ENCODE measurements around the gene TSGA10.
"Not testable (repeated sequence)": the region's sequence is repeated elsewhere in the genome, so short reads cannot be mapped to it uniquely, and the experiment has no call there.

The TSGA10 gene

DNA sequence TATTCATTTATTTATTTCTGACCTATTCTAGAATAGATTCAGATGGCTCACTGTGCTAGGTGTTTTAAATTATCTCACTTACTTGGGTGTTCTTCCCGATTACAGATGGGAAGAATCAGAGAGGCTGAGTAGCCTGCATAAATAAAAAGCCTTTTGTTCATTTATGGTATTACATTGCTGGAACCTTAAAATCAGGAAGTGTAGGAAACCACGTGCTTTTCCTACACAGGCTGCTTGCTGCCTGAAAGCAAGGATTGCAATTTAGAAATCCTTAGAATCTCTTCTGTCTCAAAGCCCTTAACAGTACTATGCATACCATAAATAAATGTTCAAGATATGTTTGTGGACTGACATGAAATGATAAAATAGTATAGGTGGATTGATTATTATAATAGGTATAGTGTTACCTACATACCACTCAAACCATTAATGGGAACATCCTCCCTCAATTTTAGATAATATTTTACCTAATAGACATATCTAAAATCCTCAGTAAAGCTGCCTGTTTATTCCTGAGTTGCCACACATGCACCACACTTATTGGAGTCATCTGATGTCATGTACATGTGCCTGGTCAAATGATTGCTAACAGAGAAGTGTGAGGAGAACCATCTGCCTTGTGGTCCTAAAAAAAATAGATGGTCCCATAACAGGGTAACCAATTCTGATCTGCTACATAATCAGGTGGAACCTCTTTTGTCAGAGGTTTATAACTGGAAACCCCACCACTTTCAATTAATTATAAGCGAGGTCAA lies 86.7 kb downstream of the TSGA10 start:
- no peak for DNase-seq

DNA sequence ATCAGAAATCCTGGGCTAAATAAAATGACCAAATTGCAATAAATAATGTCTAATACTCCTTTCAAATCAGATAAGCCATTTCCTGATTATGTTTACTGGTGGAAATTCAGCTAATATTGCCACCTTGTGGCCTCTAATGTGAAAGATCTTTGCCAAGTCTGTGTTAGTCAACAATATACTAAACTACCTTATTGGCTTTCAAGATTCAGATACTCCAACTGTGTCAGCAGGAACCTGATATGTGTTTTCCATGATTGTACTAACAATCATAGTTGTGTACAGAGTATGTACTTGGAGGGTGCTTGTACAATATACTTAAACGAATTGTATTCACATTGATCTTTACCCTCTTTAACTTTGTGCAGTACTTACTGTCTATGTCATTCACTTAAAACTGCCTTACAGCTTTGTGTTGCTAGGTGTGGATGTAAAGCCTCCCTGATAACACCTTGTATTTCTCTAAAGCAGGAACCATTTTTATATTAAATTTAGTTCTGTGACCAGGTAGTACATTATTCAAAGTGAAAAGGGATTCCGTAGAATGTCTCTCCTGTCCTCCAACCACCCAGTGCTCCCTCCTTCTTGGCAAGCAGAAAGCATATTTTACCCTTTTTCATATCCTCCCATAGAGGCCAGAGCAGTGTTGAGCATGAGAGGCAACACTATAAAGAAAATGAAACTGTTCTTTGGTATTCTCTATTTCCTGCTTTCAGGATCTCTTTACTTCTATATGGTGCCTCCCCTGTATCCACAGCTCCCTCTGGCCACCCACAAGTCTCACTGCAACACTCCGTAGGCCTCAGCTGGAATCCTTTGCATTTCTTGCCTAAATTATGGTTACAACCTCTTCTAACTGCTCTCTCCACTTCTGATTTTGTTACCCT lies 88.4 kb downstream of the TSGA10 start:
- peak in 1 of 2 experiments; percentile 7 for DNase-seq

DNA sequence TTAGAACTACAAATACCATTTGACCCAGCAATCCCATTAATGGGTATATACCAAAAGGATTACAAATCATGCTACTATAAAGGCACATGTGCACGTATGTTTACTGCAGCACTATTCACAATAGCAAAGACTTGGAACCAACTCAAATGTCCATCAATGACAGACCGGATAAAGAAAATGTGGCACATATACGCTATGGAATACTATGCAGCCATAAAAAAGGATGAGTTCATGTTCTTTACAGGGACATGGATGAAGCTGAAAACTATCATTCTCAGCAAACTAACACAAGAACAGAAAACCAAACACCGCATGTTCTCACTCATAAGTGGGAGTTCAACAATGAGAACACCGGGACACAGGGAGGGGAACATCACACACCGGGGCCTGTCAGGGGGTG lies 105.6 kb downstream of the TSGA10 start:
- DNase-seq = not testable (repeated sequence)

DNA sequence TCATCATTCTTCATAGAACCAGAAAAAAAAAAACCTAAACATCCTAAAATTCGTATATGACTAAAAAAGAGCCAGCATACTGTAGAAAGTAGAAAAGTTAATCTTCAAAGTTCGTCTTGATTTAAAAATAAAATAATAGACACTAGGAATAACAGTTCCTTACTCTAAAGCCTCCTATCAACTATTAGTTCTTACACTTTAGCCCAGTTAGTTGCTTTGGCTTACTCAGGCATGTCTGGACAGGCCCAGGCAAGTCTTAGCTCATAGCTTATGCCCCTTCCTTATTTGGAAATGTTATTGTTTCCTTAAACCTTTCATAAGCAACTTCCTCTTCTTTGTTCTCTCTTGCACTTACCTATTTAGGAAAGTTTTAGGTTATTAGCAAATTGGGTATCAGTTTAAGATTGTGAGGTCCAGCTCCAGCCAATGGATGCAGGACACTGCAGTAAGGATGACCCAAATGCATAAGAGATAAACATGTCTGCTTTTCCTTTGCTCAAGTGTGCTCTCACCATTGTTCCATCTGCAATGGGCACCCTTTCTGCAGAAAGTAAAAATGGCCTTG lies 113.9 kb downstream of the TSGA10 start:
- not testable (repeated sequence) for DNase-seq

DNA sequence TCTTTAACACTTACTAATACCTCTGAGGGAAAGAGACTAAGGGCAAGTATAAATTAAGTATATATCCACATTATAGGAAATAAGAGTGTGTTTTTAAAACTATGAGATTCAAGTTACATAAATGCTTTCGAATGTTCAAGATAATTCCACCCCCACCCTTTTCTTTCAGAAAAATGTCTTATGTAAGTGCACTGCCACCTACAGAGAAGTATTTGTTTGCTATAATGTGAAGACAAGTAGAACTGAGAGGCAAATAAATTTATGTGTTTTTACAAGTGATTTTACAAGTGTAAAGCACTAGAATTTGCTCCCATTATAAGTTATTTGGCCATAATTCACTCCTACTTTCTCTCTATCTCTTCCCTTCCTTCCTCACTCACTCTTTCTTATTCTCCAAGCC lies 118.8 kb downstream of the TSGA10 start:
- DNase-seq = no peak

DNA sequence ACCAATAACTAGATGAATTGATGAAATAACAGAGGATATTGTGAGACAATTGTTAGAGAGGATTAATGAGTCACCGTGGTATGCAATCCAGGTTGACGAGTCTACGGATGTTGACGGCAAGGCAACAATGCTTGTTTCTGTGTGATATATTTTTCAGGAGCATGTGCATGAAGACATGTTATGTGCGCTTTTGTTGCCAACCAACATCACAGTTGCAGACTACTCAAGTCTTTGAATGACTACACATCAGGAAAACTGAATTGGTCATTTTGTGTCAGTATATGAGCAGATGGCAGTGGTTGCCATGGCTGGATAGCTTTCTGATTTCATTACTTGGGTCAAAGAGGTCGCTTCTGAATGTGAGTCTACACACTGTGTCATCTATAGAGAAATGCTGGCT lies 122.0 kb downstream of the TSGA10 start:
- no peak for DNase-seq

DNA sequence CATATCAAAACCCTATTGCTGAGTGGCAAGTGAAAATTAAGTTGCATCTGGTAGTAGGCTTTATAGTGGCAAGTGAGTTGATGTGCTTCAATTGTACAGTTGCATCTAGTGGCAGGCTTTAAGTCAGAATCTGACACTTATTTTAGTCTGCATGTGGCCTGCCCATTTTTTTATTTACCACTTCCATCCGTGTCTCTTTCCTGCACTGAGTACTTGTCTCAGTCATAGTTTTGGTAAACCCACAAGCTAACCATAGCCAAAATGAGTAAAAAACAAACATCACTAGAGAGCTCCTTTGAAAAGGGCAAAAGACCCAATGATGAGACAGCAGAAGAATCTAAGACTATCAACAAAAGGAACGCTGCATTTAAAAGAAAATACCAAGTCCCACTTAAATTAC lies 122.7 kb downstream of the TSGA10 start:
- DNase-seq = no peak

DNA sequence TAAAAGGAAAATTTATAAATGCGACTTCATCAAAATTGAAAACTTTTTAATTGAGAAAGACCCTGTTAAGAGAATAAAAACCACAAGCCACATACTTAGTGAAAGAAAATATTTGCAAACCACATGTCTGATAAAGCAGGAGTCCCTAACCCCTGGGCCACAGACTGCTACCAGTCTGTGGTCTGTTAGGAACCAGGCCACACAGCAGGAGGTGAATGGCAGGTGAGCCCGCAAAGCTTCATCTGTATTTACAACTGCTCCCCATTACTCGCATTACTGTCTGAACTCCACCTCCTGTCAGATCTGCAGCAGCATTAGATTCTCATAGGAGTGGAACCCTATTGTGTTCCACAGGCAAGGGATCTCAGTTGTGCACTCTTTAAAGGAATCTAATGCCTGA lies 123.3 kb downstream of the TSGA10 start:
- no peak for DNase-seq

DNA sequence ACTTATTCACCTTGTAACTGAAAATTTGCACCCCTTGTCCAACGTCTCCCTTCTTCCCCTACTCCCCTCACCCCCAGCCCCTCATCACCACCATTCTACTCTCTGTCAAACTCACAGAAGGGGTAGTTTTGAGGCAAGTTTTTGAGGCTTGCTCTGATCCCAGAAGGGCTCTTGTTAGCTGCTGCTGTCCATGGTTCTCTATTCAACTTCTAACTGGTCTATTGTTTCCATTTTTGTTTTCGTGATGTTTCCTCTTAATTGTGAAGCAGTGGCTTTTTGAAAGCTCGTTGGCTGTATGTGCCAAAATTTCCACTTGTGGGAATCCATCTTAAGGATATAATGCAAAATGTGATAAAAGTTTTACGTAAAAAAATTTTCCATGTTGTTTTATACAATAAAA lies 126.2 kb downstream of the TSGA10 start:
- DNase-seq = no peak

DNA sequence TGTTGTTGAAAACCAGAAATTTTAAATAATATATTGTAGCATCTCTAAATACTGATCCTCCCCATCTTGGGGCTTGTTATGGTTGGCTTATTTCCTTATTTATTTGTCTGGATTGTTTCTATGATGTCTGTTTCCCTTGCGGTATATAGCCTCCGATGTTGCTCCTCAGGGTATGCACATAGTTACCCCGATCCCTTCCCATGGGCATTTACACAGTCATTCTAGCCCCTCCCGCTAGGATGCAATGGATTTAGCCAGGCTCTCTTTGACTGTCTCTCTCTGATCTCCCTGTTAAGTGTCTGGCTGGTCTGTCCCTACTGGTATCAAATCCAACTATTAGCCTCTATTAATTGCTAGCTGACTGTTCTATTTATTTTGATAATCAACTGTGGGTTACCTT lies 126.9 kb downstream of the TSGA10 start:
- no peak for DNase-seq

DNA sequence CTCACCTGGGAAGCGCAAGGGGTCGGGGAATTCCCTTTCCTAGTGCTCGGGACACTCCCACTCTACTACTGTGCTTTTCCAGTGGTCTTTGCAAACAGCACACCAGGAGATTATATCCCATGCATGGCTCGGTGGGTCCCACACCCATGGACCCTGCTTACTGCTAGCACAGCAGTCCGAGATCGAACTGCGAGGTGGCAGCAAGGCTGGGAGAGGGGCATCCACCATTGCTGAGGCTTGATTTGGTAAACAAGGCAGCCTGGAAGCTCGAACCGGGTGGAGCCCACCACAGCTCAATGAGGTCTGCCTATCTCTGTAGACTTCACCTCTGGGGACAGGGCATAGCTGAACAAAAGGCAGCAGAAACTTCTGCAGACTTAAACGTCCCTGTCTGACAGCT lies 154.0 kb downstream of the TSGA10 start:
- DNase-seq = no peak

DNA sequence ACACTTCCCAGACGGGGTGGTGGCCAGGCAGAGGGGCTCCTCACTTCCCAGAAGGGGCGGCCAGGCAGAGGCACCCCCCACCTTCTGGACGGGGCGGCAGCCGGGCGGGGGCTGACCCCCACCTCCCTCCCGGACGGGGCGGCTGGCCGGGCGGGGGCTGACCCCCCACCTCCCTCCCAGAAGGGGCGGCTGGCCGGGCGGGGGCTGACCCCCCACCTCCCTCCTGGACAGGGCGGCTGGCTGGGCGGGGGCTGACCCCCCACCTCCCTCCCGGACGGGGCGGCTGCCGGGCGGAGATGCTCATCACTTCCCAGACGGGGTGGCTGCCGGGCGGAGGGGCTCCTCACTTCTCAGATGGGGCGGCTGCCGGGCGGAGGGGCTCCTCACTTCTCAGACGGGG lies 166.0 kb downstream of the TSGA10 start:
- not testable (repeated sequence) for DNase-seq

DNA sequence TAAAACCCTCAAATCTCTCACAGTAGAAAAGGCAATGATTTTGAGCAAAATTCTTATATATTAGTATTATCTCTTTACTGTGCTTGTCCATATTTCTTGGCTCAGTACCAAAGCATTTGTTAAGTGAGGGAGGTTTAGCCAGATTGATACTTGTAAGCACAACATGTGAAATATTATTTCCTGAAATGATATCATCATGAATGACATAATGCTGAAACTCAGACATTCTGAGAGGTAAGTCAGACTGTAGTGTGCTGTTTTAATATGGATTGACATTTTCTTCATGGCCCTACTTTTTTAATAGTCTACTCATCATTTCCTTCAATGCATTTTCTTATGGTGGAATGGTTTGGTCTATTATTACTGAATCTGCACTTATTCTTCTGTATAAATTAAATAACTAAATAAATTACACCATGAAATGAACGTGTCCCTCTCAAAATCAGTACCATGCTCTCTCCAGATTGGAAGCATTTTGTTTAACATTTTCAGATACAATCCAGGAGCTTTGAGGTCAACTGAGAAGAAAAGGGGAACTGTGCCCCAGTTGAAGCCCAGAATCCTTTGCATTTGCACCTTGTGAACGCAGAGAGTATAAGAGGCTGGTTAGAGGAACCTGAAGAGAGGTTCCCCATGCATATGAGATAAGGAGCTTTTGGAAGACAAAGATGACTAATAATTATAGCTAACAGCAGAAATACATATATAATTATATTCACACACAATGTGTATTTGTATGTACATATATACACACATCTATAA lies 168.7 kb downstream of the TSGA10 start:
- DNase-seq = no peak

DNA sequence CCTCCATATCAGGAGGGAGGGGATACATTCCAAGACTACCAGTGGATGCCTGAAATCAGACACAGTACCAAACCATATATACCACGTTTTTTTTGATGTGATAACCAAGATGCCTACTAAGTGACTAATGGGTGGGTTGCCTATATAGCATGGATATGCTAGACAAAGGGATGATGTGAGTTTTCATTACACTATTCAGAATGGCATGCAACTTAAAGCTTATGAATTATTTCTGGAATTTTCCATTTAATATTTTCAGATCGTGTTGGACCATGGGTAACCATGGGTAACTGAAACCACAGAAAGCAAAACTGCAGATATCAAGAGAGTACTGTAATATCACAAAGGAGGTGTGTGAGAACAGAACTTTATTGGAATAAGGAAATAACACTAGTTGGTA lies 179.1 kb downstream of the TSGA10 start:
- no peak for DNase-seq

DNA sequence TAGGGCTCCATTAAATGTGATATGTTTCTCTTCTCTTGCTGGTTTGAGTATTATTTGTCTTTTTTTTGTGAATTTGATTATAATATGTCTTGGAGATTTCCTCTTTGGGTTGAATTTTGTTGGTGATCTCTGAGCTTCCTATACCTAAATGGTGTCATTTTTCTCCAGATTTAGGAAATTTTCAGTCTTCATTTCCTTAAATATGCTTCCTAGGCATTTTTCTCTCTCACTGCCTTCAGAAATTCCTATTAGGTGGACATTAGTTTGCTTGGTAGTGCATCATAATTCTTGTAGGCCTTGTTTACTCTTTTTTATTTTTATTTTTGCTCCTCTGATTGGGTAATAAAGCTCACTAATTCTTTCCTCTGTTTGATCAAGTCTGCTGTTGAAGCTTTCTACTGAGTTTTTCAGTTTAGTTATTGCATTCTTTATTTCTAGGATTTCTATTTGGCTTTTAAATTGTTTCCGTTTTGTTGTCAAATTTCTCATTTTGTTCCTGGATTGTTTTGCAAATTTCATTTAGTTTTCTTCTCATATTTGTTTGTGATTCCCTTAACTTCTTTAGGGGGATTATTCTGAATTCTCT lies 182.1 kb downstream of the TSGA10 start:
- no peak for DNase-seq

DNA sequence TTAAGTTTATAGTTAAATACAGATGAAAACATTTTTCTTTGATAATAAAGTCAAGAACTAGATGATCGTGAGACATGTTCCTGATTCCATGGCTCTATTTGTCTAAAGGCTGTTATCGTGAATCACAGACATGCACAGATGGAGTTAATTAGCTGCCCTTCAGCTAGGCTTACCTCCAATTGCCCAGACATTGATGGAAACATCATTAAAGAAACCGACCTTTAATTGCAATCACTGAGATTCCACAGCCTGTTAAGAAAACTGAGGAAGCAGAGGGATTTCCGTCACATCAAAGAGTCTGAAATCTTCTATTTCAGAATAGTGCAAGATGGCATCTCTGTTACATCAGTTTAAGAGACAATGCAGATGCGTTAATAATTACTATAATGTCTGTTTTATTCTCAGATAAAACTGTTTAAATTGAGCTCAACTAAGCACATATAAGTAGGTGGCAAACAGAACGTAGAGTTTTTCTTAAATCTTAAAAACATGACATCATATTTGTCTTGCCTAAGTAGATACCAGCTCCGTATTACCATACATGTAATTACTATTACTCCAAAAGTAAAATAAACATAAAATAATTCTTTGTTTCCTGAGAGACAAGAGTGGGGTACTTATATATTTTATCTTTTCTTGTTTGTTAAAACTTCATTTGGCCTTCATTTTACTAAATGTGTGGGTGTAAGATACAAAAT lies 194.8 kb downstream of the TSGA10 start:
- no peak for DNase-seq

DNA sequence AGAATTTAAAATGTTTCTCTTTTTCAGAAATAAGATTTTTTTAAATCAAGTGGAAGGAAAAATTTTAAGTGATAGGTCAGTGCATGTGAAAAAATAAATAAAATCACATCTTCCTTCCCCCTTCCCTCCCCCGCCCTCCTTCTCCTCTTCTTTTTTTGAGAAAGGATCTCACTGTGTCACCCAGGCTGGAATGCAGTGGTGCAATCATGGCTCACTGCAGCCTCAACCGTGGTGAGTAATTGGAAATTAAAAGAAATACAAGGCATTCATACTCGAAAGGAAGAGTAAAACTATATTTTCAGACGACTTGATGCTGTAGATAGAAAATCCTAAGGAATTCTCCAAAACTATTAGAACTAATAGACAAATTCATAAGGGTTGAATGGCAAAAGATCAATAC lies 201.8 kb downstream of the TSGA10 start:
- DNase-seq = no peak

DNA sequence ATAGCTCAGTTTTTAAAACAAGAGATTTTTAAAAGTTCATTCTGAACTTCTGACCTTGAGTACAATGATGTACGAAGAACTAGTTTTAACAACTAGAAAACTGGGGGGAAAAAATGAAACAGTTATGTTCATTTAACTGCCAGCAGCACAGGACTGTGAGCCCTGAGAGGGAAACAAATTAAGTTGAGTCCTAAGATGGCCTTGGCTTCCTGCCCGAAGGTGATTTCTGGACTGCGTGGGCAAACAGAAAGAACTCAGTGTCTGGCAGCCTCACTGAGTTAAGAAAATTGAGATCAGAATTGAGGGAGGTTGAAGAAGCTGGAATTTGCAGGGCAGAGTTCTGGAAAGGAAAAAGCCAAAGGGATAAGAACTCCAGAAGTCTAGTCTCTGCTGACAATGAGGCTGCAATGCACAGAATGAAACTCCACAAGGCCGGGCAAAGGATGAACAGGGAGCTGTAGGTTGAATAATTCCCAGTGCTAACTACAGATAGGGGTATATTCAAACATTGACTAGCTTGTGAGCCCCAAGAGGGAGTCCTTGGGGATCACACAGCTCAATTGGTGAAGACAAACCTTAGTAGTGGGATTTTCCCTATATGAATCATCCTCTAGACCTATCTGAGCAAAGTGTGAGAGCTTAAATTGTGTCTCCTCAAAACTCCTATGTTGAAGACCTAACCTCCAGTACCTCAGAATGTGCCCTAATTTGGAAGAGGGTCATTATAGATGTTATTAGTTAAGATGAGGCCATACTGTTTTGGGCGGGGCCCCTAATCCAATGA lies 205.6 kb downstream of the TSGA10 start:
- DNase-seq = no peak

DNA sequence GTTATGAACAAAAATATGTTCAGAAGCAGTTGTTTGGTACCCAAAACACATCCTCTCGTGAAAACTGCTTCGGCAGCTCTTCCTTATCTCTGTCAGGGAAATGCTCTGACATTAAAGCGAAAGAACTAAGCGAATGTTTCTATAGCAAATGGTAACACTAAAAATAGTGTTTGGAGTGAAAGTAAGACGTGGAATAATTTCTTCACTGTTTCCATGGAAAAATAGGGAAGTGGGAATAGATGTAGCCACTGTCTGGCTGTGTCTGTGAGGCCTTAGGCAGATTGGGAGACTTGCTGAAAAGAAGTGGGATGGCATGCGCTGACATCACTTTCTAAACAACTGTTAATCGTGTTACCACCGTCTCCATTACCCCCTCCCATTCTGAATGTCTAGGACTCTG lies 207.2 kb downstream of the TSGA10 start:
- DNase-seq = no peak

Measured in activated CD4-positive, alpha-beta T cell treated with anti-CD3 and anti-CD28 coated beads, Interleukin-2, amount 50 U/mL, for 4 hours (primary cell).